HG03432 (cell line): ENCODE results near the gene ETV3.
"Not testable (repeated sequence)": the region's sequence is repeated elsewhere in the genome, so short reads cannot be mapped to it uniquely, and the experiment has no call there.

ENCODE experiments used
- ATAC-seq: cut with Tn5 transposase; IDR thresholded peaks from one replicate; pipeline ENCODE4 v1.9.1; 2021; ENCODE audit warnings: mild to moderate bottlenecking, moderate library complexity; ENCODE audit not compliant: unreplicated experiment

ETV3 gene

DNA sequence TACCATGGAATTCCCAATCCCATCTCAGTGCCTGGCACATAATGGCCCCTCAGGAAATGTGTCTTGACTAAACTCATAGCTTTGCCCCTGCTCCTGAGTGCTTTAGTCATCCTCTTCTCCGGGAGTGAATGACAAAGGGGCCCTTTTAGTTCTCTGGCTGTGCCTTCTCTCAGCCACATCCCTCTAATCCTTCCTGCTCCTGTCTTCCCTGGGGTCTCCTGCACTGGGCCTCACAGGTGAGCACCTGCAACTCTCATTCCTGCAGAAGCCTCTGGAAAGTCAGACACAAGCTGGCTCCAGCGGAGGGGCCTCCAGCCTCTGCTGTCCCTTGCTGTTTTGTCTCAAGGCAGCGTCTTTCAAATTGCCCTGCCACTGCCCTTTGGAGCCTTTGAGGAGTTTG, 24.6 kb downstream of the ETV3 start:
- ATAC-seq = no peak

DNA sequence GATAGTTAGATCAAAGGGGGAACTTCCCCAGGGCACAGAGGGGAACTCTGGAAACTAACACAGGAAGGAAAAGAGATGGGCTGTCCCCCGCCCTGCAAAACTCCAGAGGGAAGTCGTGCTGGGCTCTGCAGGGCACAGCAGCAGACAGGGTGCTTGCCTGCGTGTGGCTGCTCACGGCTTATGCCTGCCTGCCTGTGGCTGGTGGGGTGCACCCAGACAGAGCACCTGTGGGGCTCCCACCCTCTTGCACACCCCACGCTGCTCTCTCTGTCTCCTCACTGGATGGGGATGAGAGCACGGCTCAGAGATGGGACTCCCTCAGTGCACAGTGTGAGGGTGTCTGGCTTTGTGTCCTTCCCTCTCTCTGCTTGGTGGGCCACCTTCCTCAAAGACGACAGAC, 25.1 kb downstream of the ETV3 start:
- no peak for ATAC-seq

DNA sequence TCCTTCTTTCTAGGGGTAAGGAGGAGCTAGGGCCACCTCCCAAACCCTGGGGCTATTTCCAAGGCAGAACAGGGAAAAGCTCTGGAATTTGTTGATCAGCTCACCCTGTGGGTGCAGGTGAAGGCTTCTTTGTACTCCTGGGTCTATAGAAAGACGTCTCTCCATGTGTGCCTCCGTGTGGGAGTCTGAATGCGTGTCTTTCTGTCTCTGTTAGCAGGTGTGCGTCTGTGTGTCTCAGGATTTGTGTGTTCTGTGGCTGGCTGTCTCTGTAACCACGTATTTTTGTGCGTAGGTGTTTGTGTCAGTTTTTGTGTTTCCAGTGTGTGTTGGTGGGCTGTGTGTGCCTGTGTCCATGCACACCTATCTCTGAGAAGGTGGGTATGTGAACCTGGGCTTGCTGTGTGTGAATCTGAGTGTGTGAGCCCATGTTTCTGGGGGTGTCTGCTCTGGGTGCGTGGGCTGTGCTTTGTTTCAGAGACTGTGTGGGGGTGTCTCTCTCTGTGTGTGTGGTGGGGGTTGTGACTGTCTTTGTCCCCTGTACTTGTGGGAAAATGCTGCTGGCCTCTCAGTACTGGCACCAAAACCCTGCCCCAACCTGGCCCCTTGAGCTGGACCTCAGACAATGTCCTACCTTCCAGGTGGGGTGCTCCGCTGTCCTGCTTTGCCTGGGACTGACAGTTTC, 25.9 kb downstream of the ETV3 start:
- ATAC-seq = no peak

DNA sequence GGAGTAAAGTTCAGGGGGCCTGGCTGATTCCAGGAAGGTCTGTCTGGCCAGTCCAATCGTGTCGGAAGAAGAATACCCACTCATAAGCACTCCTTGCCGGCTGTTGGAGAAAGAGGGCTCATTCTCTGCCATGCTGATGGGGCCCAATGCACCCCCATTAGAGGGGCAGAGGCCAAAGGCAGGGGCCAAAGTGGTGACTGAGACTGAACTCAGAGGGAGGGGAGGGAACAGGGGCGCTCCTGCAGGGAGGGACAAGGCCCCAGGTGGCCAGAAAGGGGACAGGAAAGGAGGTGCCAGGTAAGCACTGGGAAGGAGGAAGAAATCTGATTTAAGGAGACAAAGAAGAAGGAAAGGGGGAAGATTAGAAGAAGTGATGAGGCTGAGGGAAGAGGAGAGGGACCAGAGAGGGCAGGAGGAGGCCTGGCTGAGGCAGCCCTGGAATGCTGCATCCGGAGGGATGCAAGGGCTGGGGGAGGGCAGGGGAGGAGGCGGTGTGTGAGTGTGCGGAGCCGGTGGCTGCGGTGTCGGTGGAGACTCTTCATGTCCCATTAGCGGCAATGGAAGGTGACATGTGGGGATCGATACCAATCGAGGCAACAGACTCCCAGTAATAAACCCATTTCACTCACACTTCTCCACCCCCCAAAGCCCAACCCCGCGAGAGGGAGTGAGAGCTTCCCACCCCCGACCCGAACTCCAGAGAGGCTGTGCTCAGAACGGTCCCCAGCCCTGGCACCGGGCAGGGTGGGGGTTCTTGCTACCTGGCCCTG, 26.6 kb downstream of the ETV3 start:
- no peak for ATAC-seq

DNA sequence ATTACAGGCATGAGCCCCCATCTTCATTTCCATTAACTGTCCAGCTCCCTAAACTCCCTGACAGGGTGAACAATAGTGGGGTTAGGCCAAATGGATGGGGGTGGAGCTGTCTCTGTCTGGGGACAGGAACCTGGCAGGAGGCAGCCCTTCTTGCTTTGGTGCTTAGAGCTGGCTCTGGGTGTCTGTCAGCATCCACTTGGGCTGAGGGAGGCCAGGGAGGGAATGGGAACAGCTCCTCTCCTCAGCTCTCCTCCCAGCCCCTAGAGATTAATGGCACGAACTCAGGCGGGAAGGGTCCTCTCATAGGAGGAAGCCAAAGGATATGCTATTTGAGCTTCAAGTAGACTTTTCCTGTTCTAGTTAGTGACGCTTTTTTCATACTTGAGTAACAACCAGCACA, 27.5 kb downstream of the ETV3 start:
- no peak for ATAC-seq

DNA sequence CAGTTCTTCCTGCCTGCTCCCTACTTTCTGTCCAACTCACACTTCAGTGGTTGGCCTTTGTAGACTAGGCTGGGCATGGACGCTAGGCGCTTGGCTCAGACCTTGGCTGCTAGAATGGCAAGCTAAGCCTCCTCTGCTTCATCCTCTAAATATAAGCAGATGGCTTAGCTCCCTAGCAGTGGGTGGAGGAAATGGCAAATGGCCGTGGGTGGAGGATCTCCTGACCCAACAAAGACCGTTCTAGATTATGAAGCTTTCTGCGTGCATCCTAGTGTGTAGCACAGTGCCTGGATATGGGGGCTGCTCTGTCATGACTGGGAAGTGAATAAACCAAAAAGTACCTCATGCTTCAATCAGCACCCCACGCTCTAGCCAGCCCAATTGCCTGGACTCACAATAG, 28.2 kb downstream of the ETV3 start:
- ATAC-seq = no peak

DNA sequence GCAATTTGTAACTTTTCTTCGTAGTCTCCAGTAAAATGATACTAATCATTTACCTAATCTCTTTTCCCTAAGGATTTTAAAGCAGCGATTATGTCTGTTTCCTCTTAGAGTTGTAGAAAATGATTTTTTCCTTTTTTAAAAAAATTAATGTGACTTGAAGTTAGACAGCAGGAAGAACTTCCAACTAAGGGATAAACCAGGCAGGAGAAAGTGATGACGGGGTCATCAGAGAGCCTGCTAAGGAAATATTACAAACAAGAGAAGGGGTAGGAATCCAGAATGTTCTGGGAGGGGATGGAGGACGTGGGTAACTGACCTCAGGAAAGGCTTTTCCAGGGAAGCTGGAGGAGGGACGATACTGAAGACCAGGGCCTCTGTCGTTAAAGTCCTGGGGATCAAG, 29.7 kb downstream of the ETV3 start:
- no peak for ATAC-seq

DNA sequence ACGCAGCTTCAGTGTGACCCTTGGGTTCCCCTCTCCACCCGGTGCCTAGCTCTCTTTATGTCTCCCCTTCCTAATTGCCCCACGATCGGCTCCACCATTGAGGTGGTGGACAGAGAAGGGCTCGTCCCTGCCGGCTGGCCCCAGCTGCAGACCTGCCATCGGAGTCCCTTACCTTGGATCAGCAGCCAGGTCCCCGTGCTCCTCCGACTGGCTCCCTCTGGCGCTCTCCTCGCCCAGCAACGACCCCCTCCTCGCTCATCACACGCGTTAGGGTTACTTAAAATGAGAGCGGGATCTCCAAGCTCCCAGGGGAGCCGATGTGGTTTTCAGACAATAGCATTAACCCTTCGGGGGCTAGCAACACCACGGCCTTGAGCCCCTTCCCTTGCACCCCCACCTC, 30.5 kb downstream of the ETV3 start:
- ATAC-seq = no peak

DNA sequence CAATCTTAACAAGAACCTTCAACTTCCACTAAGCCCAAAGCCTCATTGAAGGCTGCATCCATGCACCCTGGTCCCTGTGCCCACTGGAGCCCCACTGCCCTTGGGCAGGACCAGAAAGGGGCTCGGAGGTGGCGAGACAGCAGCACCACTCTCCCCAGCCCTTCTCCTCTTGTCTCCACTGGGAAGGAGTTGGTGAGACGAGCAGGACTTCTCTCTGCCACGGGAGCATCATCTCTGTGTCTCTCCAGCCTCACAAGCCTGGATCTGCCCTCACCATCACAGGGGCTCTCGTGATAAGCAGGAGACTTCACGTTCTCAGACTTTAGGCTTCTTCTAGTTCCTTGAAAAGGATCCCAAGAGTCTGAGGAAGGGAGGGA, 31.4 kb downstream of the ETV3 start:
- ATAC-seq = peak; percentile 15

DNA sequence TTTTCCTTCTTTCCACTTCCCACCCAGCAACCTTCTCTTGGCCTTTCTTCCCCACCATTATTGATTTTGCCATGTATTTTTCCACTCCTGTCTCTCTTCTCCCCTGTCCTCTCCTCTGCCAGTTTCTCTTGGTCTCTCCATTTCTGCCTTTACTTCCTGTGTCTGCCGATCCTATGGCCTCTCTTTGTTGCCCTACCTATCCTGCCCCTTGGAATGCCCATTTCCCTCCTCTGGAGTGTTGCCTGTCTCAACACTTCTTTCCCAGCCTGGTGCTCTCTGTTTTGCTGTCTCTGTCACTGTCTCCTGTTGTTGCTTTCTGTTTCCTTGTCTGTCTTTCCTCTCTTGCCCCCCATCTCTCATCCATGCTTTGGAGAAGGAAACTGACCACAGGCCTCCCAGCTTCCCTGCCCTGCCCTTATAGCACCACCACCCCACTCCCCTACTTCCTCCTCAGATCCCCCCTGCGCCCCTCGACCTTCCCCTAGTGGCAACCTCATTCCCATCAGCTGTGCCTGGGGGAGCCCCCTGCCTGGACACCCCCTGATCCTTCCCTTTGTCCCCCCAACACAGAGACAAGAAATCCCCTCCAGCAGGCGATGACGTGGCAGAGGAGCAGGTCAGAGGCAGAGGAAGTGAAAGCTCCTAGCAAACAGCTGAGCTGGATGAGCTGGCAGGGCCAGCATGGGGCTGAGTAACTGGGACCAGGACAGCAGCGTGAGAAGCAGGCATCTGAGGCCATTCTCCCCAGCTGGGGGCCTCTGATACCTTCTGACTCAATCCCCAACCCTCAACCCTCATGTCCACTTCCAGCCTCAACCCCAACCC, 32.0 kb downstream of the ETV3 start:
- ATAC-seq = peak; percentile 86

DNA sequence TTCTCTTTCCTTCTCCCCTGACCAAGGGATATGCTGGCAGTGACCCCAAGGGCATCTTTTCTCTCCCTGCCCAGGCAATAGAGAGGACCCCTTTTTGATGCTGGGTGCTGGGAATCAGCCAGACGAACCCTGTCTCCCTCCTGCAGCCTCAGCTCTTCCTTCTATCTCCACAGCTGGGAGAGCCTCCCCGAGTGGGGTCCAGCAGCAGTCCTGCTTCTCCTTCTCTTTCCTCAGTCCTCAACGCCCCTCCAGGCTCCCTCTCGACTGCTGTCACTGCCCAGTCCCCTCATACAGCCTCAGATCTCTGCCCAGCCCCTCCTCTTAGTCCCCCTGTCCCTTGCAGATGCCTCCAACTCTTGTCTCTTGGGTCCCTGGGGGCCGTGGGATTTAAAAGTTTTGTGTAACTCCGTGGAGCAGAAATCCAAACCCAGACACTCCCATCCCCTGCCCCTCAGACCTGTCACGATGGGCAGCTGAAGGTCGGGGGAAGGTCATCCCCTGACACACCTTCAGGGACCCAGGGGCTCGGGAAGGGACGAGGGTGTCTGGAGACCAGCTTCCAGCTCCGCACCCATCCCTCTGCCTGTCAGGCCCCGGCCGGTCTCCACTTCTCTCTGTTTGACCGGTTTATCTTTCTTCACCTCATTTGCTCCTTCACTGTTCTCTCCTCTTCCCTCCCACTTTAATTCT, 32.8 kb downstream of the ETV3 start:
- ATAC-seq = no peak

DNA sequence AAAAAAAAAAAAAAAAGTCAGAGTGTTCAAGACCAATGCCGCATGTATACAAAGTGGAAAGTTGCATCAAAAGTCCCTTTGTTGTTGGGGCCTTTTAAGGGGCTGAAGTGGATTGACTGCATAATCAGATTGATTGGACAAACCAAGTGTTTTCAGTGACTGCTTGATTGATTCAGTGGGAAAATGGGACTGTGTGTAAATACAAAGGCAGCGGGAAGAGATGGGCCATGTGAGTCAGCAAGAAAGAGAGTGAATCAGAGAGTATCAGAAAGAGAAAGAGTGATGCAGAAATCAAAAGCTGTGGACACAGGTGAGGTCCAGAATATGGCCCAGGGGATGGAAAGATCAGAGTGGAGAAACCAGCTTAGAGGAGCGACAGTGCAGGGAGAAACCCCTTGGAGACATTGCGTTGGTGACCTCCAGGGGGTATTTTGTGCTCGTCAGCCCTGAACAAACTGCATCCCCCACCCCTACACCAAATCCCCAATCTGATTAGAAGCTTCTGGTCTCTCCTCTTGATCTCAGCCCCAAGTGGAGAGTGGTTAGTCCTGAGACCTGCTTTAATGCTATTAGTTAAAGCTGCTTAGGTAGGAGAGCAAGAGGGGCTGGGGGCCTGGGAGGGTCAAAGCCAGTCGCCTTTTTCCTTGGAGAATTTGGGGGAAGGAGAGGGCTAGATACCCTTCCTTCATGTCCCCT, 33.4 kb downstream of the ETV3 start:
- no peak for ATAC-seq

DNA sequence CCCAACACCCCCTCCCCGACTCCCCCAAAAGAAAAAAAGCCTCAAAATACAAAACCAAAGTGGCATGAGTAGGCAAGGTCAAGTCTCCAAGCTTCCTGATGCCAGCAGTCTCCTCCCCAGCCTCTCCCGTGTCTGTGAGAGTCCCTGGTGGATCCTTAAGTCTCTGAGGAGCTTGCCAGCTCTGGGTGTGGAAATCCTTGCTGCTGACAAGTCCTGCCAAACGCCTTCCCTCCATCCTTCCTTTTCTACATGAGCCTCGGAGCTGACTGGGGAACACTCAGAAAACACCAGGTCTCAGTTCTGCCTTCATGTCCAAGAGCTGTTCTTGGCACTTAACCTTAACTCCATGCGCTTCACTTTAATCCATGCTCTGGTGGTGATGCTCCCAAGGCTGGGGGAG, 34.9 kb downstream of the ETV3 start:
- ATAC-seq = no peak

DNA sequence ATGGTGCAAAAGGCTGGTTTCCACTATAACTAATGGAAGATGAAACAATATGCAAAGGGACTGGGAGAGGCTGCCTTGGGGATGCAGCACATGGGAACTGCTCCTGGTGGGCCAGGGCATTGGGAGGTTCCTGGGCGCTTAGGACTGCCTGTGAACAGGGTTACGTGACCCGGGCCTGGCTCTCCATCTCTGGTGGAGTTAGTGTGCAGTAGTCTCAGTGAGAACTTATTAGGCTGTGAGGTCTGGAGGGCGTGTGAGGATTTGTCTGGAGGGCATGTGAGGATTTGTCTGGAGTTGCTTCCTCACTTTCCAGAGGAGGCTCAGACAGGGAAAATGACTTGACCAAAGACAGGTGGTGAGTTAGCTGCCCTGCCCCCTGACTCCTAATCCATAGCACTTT, 37.0 kb downstream of the ETV3 start:
- no peak for ATAC-seq

DNA sequence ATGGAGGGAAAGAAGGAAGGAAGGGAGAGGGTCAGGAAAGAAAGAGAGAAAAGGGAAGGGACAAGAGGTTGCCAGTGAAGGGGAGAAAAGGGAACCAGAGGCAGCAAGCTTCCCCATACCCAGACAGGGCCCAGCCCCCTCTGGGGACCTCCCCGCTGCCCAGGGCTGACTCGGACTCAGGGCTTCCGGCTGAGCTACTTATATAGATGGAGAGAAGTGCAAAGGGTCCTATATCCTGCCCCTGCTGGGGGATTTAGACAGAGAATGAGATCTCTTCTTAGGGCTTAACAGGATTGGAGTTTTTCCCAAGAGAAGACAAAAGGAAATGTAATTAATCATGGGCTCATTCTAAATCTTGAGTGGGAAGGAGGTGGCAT, 38.6 kb downstream of the ETV3 start, which contains the start of gene ETV3L:
Gene ETV3L (minus strand): TSS at position 176 of the 377 bp plus-strand sequence. CDS start 285 bp downstream, outside the sequence.
- no peak for ATAC-seq

DNA sequence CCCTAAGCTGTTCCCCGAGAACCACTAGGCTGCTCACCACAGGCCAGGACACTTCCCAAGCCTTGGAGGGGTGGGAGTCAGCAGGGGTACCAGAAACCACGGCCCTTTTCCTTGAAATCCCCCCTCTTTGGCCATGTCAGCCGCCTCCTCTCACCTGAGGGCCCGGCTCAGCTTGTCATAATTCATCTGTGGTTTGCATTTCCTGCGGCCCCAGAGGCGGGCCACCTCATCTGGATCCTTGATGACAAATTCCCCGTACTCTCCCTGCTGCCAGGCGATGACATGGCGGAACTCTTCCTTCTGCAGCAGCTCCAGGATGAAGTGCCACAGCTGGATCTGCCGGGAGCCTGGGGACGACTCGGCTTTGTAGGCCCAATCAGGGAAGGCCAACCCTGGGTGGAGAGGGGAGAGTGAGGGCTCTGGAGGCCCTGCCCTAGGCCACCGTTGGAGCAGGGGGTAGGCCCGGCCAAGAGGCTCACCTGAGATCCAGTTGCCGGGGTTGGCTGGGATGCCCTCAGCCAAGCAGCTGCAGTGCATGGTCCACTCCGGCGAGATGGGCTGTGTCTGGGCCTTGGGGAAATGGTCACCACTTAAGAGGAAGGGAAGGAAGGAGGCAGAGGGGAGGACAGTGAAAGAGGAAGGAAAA, 39.1 kb downstream of the ETV3 start:
- ATAC-seq = not testable (repeated sequence)

DNA sequence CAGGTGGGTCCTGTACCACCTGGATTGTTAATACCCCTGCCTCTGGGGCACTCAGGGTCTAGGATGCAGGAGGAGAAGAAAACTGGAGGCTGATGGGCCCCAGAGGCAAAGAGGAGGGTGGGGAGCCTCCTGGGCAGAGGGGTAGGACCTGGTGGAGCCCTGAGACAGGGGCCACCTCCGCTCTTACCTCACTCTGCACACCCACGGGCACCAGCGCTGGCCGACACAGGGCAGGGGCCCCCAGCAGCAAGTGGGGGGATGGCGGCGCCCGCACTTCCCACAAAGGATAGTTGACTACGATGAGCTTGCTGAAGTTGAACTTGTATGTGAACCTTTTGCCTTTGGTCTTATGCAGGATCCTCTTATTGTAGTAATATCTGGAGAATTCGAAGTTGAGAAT, 39.7 kb downstream of the ETV3 start:
- no peak for ATAC-seq

DNA sequence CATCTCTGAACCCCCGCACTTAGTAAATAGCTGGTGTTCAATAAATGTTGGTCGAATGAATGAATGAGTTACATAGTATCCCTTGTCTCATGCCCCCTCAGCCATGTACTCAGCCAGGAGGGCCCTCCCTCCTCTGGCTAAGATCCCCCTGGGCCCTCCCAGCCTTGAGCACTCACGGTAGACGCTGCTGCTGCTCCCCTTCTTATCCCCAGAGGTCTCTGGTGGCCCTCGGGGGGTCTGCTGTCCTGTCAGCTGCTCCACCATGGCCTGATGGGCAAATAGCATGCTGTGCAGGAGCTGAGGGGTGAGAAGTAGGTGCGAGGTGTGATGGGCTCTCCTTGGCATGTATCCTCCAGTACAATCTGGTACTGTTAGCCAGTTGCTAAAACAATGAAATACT, 40.5 kb downstream of the ETV3 start:
- ATAC-seq = no peak

DNA sequence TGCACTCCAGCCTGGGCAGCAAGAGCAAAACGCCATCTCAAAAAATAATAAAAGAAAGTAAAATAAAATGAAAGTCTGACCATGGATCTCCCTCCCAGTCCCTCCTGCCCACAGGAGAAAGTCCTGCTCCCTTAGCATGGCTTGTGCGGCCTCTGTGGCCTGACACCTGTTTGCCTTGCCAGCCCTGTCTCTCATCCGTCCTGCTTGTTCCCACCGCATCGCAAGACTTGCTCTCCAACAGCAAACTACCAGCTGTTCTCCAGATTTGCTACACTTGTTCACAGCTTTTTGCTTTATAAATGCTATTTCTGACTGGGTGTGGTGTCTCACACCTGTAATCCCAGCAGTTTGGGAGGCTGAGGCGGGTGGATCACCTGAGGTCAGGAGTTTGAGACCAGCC, 41.3 kb downstream of the ETV3 start:
- ATAC-seq = no peak

DNA sequence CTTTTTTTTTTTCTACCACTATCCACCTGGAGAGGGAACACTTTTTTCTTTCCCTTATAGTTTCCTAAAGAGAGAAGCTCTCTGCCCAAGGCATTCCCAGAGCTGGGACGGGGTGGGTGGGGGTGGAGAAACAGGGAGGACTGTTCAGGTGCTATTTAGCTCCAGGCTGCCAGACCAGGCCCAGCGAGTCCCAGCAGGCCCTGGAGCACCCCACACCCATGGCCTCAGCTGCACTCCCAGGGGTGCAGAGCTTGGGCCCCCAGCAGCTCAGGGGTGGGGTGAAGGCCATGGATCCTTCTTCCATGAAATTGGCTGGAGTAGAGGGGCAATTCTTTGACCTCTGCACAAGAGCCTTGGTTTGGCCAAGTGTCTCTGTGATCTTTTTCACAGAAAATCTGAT, 42.6 kb downstream of the ETV3 start:
- no peak for ATAC-seq
